GM19397 (cell line): ENCODE measurements around the gene TFAP2B.

Experiments used
- ATAC-seq: cut with Tn5 transposase; IDR thresholded peaks from one replicate; pipeline ENCODE4 v1.9.1; 2021; ENCODE audit warnings: mild to moderate bottlenecking, moderate library complexity; ENCODE audit not compliant: unreplicated experiment

Gene TFAP2B

GRCh38 chr6:50823094-50823920 is 4.6 kb downstream of the TFAP2B start:
- ATAC-seq = no peak

GRCh38 chr6:50824552-50824951 is 5.9 kb downstream of the TFAP2B start:
- ATAC-seq = no peak

- ATAC-seq = no peak
These were observed 6.8 kb downstream of the TFAP2B start for GRCh38 chr6:50825375-50826036.

- ATAC-seq = no peak
These were observed 7.5 kb downstream of the TFAP2B start for GRCh38 chr6:50826037-50826761.

- no peak for ATAC-seq
These were observed 8.1 kb downstream of the TFAP2B start for GRCh38 chr6:50826803-50827202.

- no peak for ATAC-seq
These were observed 10.4 kb downstream of the TFAP2B start for GRCh38 chr6:50829049-50829448.

GRCh38 chr6:50829898-50830444 is 11.3 kb downstream of the TFAP2B start:
- no peak for ATAC-seq

GRCh38 chr6:50831186-50831585 is 12.5 kb downstream of the TFAP2B start:
- no peak for ATAC-seq

- ATAC-seq = no peak
These were observed 14.2 kb downstream of the TFAP2B start for GRCh38 chr6:50832912-50833311.

GRCh38 chr6:50834929-50835410 is 16.3 kb downstream of the TFAP2B start:
- ATAC-seq = no peak

- no peak for ATAC-seq
These were observed 17.6 kb downstream of the TFAP2B start for GRCh38 chr6:50836231-50836630.

- no peak for ATAC-seq
These were observed 19.1 kb downstream of the TFAP2B start for GRCh38 chr6:50837589-50838445.

- no peak for ATAC-seq
These were observed 21.6 kb downstream of the TFAP2B start for GRCh38 chr6:50840112-50840810.

GRCh38 chr6:50840811-50841192 is 22.1 kb downstream of the TFAP2B start:
- ATAC-seq = no peak

GRCh38 chr6:50842446-50842845 is 23.8 kb downstream of the TFAP2B start:
- ATAC-seq = no peak

- no peak for ATAC-seq
These were observed 24.3 kb downstream of the TFAP2B start for GRCh38 chr6:50842861-50843384.

- no peak for ATAC-seq
These were observed 25.2 kb downstream of the TFAP2B start for GRCh38 chr6:50843842-50844241.

GRCh38 chr6:50845499-50846143 is 26.9 kb downstream of the TFAP2B start:
- ATAC-seq = no peak
